ENCODE results near the gene ZNF398.

Gene ZNF398

GRCh38 chr7:149229526-149229925, 82.3 kb downstream of the ZNF398 start:
- DNase-seq = no peak

GRCh38 chr7:149232362-149232761, 85.1 kb downstream of the ZNF398 start:
- no peak for DNase-seq

Data from NCI-H1092 (cell line).